Measurements from ENCODE around the gene SMIM1.

- TF ChIP-seq, protein P1, sequence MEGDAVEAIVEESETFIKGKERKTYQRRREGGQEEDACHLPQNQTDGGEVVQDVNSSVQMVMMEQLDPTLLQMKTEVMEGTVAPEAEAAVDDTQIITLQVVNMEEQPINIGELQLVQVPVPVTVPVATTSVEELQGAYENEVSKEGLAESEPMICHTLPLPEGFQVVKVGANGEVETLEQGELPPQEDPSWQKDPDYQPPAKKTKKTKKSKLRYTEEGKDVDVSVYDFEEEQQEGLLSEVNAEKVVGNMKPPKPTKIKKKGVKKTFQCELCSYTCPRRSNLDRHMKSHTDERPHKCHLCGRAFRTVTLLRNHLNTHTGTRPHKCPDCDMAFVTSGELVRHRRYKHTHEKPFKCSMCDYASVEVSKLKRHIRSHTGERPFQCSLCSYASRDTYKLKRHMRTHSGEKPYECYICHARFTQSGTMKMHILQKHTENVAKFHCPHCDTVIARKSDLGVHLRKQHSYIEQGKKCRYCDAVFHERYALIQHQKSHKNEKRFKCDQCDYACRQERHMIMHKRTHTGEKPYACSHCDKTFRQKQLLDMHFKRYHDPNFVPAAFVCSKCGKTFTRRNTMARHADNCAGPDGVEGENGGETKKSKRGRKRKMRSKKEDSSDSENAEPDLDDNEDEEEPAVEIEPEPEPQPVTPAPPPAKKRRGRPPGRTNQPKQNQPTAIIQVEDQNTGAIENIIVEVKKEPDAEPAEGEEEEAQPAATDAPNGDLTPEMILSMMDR (IDR thresholded peaks at IDR 0.05; ENCODE audit: insufficient read depth, low read depth, low read length): no peak
- no peak for TF ChIP-seq EZH2 (IDR thresholded peaks at IDR 0.05; ENCODE audit: insufficient read depth, low read length)
Measured at GRCh38 chr1:3803905-3804626, 31.5 kb downstream of the SMIM1 start.
